Fibroblast of peridontal ligament (primary cell): Measurements from ENCODE around the gene LRRC4B.
A peak's percentile ranks its signal among the peaks of the same experiment; 100 is the strongest.

Experiments
- DNase-seq: peaks from one replicate; pipeline ENCODE4 v3.0.0-alpha.2; 2010; ENCODE audit errors: extremely low read depth

Gene LRRC4B

GRCh38 chr19:50570997-50571396 is 2.8 kb upstream of the LRRC4B start:
- DNase-seq = no peak

DNA sequence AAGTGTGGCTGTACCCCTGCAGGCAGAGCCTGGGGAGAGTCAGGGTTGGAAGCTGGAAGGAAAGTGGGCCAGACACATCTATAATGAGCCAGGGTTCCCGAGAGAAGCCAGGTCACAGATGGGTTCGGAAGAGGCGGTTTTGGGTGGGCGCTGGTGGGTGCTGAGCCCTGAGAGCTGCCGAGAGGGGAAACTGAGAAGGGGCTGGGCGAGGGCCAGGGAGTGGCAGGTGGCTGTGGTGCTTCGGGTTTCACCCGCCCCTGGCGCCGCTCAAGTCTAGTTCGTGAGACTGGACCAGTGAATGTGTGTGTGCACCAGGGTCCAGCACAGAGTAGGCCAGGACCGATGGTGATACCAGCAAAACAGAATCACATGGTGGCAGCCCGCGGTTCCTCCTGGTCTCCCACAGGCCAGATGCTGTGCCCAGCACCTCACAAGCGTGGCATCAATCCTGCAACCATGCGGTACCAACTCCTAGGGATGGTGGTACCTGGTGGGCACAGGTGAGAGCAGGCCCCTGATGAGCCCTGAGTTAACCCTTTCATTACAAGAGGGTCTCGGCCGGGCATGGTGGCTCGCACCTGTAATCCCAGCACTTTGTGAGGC is 1.8 kb upstream of the LRRC4B start:
- DNase-seq = no peak

DNA sequence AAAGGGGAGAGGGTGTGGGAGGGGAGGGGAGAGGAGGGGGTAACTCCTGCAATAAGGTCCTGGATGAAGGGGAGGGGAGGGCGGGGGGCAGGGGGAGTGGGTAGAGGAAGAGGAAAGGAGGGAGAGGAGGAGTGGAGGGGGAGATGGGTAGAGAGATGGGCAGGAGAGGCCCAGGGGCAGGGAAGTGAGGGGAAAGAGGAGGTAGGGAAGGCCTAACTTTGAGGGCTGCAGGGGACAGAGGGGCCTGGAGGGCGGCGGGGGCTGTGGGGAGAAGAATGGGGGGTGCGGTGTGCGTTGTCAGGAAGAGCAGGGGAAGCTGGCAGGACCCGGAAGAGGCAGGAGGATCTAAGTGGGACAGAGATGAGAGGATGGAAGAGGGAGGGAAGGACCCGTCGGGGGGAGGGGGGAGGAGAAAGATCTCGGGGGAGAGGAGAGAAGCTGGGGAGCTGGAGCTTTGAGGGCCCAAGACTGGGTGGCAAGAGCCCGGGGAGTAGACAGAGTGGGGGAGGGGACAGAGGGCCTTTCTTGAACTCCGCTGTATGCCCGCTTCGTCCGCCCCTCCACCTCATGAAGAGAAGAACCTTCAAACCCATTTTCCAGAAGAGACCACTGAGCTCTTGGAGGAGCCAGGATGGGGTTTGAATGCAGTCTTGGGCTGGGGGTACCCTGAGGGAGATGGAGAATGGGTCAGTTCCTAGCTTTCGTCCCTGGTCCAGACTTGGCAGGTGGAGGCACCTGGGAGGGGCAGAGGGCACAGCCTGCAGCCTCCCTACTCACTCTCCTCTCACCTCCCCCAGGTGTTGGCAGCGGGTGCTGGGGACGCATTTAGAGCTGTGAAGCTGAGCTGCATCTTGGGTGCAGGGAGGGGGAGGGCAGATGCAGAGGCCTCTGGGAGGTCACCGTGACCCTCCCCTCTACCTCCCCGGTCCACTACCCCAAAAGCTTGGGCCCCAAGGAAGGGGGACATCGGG is 778 bp upstream of the LRRC4B start:
- no peak for DNase-seq

DNA sequence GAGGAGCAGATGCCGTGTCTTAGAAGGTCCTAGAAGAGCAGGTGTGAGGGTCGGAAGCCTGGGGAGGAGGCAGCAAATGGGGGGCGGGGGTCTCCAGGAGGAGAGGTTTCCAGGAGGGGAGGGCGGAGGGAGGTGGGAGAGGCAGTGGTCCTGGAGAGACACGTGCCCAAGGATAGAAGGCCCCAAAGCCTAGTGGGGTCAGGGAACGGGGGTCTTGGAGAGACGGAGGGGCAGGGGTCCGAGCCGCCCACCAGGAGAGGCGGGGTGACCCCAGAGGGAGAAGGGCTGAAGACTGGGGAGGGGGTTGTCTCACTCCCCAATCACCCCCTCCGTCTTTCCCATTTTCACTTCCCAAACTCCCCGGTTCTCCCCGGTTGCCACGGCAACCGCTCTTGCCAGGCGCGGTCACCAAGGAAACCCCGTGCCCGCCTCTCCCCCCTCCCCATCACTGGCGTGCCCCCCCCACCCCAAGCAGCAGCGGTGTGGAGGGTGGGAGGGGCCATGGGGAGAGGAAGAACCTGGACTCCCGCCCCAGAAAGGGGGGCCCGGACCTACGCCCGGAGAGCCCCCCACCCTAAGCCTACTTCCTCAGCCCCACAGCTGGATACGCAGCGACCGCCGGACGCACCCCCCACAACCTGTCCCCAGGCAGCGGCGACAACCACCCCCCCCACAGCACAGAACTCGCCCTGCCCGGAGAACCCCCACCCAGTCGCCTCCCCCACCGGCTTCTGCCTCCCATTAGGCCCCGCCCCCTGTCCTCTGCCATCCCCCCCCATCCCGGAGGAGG is 988 bp downstream of the LRRC4B start:
- DNase-seq = no peak

GRCh38 chr19:50565984-50566903 is 2.0 kb downstream of the LRRC4B start:
- DNase-seq = no peak

DNA sequence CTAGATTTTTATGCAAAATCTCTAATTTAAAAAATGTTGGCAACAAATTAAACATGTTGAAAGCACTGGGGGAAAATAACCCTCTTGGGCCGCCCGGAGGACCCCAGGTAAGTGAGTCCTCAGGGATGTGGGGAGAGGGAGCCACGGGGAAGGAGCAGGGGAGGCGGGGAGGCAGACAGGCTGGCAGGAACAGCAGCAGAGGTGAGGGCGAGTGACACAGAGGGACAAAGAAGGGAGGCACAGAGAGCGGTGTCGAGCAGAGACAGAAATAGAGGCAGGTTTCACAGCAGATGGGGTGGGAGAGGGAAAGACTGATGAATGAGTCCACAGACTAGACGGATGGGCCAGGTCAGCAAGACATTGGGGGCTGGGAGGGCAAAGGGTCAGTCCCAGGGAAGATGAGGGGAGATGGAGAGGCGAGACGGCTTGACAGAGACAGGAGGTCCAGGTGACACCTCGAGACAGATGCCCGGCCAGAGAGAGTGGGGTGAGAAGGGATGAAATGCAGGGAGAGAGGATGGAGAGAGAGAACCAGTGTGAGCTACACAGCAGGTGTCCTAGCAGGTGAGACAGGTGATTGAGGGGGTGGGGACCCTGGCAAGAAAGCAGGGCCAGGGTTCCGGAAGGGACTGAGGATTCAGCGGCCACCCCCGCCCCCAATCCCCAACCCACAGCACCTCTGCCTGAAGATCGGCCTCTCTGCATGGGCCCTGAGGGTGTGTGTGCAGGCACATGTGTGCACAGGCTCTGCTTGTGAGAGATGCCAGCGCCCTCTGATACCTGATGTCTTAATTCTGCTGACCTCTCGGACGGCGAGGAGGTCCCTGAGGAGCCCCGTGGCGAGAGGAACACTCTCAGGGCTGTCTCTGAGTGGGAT is 3.8 kb downstream of the LRRC4B start:
- DNase-seq = no peak

- DNase-seq = no peak
These were observed 4.6 kb downstream of the LRRC4B start for GRCh38 chr19:50563597-50563996.

DNA sequence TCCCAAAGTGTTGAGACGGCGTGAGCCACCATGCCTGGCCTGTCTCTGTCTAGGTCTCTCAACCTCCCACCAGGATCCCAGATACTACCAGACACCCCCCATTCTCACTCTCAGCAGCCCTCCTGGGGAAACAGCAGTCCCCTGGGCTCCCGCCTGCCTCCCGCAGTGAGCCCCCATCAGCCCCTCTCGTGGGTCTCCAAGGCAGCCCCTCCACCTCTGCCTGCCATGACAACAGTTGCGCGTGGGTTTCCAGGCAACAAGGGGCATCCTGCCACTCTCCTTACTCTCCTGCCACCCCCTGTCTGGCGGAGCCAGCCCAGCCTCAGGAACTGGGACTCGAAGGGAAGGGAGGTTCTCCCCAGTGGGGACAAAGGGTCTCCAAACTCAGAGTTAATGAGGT is 5.2 kb downstream of the LRRC4B start:
- no peak for DNase-seq

GRCh38 chr19:50562329-50562728 is 5.9 kb downstream of the LRRC4B start:
- no peak for DNase-seq

DNA sequence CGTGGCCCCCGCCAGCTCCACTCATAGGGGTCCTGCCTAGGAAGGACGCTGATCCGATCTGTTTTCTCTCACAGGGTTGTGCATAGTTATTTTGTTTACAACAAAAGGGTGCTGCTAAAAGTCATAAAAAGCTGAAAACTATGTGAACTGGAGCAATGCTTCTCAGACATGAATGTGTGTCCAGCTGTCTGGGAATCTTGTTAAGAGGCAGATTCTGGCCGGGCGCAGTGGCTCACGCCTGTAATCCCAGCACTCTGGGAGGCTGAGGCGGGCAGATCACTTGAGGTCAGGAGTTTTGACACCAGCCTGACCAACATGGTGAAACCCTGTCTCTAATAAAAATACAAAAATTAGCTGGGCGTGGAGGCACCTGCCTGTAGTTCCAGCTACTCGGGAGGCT is 8.6 kb downstream of the LRRC4B start:
- no peak for DNase-seq

- no peak for DNase-seq
These were observed 9.8 kb downstream of the LRRC4B start for GRCh38 chr19:50558449-50558848.

- no peak for DNase-seq
These were observed 10.2 kb downstream of the LRRC4B start for GRCh38 chr19:50558039-50558438.

GRCh38 chr19:50557009-50557613 is 11.1 kb downstream of the LRRC4B start:
- no peak for DNase-seq

DNA sequence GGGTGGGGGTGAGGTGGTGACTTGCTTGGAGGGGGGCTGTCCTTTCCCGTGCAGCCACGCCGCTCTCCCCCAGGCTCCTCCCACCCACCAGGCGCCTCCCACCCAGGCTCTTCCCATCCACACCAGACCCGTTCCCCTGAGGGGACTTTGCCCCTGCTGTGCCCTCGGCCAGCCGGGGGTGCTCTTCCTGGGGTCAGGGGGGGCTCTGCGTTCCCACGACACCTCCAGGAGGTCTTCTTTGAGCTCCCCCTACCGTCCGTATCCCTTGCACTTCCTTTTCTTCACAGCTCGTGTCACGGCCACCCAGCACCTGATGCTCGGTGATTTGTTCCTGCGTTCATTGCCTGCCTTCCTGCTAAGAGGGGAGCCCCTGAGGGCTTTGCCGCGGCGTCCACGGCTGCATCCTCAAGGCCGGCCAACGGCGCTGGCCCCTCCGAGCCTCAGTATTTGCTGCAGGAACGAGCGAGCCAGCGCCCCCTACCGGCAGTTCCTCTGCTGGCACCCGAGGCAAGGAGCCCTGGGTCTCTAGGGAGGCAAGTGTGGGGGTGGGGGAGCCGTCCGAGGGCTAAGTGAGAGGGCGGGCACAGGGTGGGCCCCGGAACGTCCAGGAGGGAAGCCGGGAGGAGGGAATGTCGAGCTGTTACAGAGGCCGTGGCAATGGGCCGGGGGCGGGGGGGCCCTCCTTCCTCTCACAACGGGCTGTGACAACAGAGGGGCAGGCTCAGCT is 11.8 kb downstream of the LRRC4B start:
- DNase-seq = peak; percentile 30

- no peak for DNase-seq
These were observed 12.6 kb downstream of the LRRC4B start for GRCh38 chr19:50555450-50556281.

DNA sequence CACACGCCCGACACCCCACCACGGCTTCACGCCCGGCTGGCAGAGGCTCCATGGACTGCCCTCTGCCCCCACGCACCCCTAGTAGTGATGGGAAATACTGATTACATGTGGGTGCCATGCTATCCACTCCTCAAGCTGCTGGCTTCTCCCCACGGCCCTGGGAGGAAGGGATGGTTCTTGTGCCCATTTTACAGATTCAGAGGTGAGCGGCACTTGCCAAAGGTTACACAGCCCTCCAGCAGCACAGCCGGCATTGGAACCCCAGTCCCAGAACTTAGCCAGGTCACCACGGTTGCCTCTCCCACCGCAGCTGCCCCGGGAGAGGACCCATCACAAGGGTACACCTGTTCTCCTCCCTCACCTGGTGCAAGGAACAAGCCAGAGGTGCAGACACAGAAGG is 13.2 kb downstream of the LRRC4B start:
- no peak for DNase-seq

GRCh38 chr19:50554212-50554611 is 14.0 kb downstream of the LRRC4B start:
- no peak for DNase-seq

DNA sequence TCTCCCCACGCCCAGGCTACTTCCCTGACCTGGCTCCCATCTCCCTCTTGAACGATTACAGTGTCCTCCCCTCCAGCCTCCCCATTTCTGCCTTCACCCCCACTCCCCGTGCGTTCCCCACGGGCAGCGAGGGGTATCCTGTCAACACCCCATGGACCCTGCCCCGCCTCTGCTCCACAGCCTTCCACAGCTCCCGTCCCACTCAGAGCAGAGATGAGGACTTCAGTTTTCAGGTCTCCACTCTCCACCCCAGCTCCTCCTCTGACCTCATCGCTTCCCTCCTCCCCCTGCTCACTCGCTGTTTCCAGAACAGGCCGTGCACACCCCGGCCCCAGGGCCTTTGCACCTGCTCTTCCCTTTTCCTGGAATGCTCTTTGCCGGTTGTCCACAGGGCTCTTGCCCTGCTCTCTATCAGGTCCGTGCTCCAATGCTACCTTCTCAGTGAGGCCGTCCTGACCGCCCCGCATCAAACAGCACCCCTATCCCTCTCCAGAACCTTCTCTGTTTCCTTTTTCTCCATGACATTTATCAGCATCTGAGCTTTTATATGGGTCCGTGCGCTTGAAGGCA is 15.0 kb downstream of the LRRC4B start:
- DNase-seq = no peak
